ENCODE data around the gene ADAMTSL3. TPM values are rescaled to one million over a fixed set of nuclear protein-coding genes. Genes with fewer than 3 reads are reported as not detected.

Gene ADAMTSL3
- total RNA-seq, 1 experiment from 2014 or later: 1.8 TPM

GRCh38 chr15:83766339-83766738 lies 112.4 kb downstream of the ADAMTSL3 start:
- no peak overlapping the region for H3K27ac Mint-ChIP-seq
- ATAC-seq: no peak

GRCh38 chr15:83767741-83768140 lies 113.8 kb downstream of the ADAMTSL3 start:
- Mint-ChIP-seq H3K4me3 (no peak overlapping the region), H3K27me3 (ENCODE audit: low read depth) (no peaks in the 10 kb centered on the region; the same call in 1 of the 2 replicates), H3K4me1 (no peaks in the 10 kb centered on the region), H3K36me3 (no peaks in the 10 kb centered on the region), H3K27ac (no peak overlapping the region), H3K9me3 (no peaks in the 10 kb centered on the region)
- POLR2A ChIA-PET: no interaction called here
- TF ChIP-seq CBFB (CRISPR knock-in tag; IDR thresholded peaks at IDR 0.05; ENCODE audit: low read depth) (no peak), RORB (CRISPR knock-in tag; IDR thresholded peaks at IDR 0.05) (no peak), TEAD4 (CRISPR knock-in tag; IDR thresholded peaks at IDR 0.05) (no peak), MAX (CRISPR knock-in tag; IDR thresholded peaks at IDR 0.05) (no peak), FOXP1 (CRISPR knock-in tag; IDR thresholded peaks at IDR 0.05; ENCODE audit: borderline replicate concordance) (no peak), OVOL2 (CRISPR knock-in tag; IDR thresholded peaks at IDR 0.05; ENCODE audit: borderline replicate concordance) (no peak), MLX (CRISPR knock-in tag; IDR thresholded peaks at IDR 0.05) (no peak)
- ATAC-seq: no peak
- CTCF ChIA-PET: no interaction called here
- no peak for DNase-seq (ENCODE audit: low spot score)

More at GRCh38 chr15:83766339-83766738, 112.4 kb downstream of the ADAMTSL3 start:
- Mint-ChIP-seq H3K9me3 (peaks cover 6% of the 10 kb centered on the region; the same call in 1 of the 2 replicates), H3K27me3 (ENCODE audit: low read depth) (no peaks in the 10 kb centered on the region; the same call in 1 of the 2 replicates), H3K4me1 (no peaks in the 10 kb centered on the region), H3K36me3 (no peaks in the 10 kb centered on the region), H3K4me3 (no peak overlapping the region)
- CTCF ChIA-PET: no interaction called here
- TF ChIP-seq OVOL2 (CRISPR knock-in tag; IDR thresholded peaks at IDR 0.05; ENCODE audit: borderline replicate concordance) (no peak), ZNF396 (CRISPR knock-in tag; IDR thresholded peaks at IDR 0.05; ENCODE audit: borderline replicate concordance) (no peak), ZSCAN18 (CRISPR knock-in tag; IDR thresholded peaks at IDR 0.05) (no peak), CDX4 (CRISPR knock-in tag; IDR thresholded peaks at IDR 0.05; ENCODE audit: borderline replicate concordance) (no peak), E2F5 (CRISPR knock-in tag; IDR thresholded peaks at IDR 0.05) (no peak), FOXK1 (CRISPR knock-in tag; IDR thresholded peaks at IDR 0.05) (no peak), ZNF671 (CRISPR knock-in tag; IDR thresholded peaks at IDR 0.05) (no peak), TP53 (CRISPR knock-in tag; IDR thresholded peaks at IDR 0.05) (no peak)
- DNase-seq (ENCODE audit: low spot score): no peak
- POLR2A ChIA-PET: no interaction called here

- Mint-ChIP-seq H3K9me3 (no peaks in the 10 kb centered on the region), H3K4me1 (no peaks in the 10 kb centered on the region), H3K4me3 (no peak overlapping the region), H3K27me3 (ENCODE audit: low read depth) (no peaks in the 10 kb centered on the region; the same call in 1 of the 2 replicates), H3K27ac (no peak overlapping the region), H3K36me3 (no peaks in the 10 kb centered on the region)
- ATAC-seq (no peak), DNase-seq (ENCODE audit: low spot score) (no peak)
- CTCF ChIA-PET: no interaction called here
- TF ChIP-seq KAT7 (CRISPR knock-in tag; IDR thresholded peaks at IDR 0.05; ENCODE audit: borderline replicate concordance) (no peak), NR2C2 (CRISPR knock-in tag; IDR thresholded peaks at IDR 0.05) (no peak), ESRRA (CRISPR knock-in tag; IDR thresholded peaks at IDR 0.05; ENCODE audit: borderline replicate concordance) (no peak)
- POLR2A ChIA-PET: no interaction called here
These were observed 115.6 kb downstream of the ADAMTSL3 start for GRCh38 chr15:83769411-83769999.
